Cardiac septum (tissue), 1 donor: ENCODE data around the gene SMIM17. TPM values are rescaled to one million over a fixed set of nuclear protein-coding genes. Genes with fewer than 3 reads are reported as not detected.

Experiments
- DNase-seq: peaks from one replicate; pipeline ENCODE4 v3.0.0-alpha.2; 2020; ENCODE audit warnings: low spot score
- intact Hi-C: fragments of 100-400 bp; cut with DNase I; formaldehyde crosslinking; loops from one replicate; pipeline ENCODE4 v1.14.0; 2022
- long read RNA-seq: library from polyadenylated mRNA; unstranded; transcript quantifications from one replicate; pipeline ENCODE4 v2.0.0, GENCODE V29; 2021
- total RNA-seq: library from RNA; stranded (reverse); fragmentation: NEBNext Ultra II Directional; extraction: Animal tissue kit (Norgen Biotek cat#: 25700); gene quantifications from one replicate; pipeline ENCODE4 v1.2.1, GENCODE V29; 2021
- donor health status: DM: no; HTN: no; CAD: no.

Gene SMIM17
- total RNA-seq, result not detected
- long read RNA-seq, result 0 reads

DNA sequence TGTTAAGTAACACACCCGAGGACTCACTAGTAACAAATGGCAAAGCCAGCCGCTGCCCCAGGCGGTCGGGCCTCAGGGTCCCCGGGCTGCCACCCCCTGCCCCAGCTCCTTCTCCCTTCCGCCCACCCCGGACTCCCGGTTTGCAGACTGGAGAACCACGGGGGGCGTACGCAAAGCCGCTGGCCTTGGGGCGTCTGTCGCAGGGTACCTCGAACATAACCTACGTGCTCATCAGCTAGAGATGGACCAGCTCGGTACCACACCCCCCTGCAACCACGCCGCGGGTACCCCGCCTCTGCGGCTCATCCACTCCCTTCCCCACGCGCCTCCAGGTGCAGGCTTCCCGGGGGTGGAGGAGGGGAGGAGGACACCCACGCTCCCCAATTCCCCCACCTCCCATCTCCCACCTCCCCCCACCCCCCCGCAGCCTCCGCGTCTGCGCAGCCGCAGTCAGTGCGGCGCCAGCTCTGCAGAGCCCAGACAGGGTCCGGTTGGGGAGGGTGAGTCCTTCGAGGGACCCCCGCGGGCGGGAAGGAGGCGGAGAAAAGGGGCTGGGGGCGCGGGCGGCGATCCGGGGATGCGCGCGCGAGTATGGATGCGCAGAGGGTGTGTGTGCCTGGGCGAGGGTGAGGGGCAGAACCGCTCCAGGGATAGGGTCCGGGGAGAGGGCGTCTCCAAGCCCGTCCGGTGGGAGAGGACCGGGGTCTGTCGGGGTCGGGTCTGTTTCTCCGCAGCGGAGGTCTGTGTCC, at the start of gene SMIM17:
TSS of gene SMIM17 (plus strand) at position 449 of the 749 bp plus-strand sequence. CDS start 2,509 bp downstream, outside the sequence.
- intact Hi-C loops, result no loop called here

DNA sequence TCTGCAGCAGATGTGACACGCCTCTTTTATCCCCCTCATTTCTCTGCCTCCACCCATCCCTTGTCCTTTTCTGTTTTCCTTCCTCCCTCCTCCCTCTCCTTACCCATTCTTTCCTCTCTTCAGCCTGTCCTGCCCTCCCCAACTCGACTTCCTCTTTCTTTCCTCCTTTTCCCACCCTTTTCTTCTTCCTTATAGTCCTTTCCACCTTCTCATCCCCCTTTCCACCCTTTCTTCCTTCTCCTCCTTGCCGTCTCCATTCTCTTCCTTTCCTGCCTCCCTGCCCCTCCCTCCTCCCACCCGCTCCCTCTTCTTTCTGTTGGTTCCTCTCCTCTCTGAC, 48.5 kb upstream of the SMIM17 start:
- DNase-seq, result no peak
- intact Hi-C loops, result loop anchor here (2.0 to 10.0 kb wide), 3 partner anchors 28 to 90 kb away; partner anchors contain the start of genes ZFP28, ZNF470 and ZNF471

More for the DNA sequence above, at the start of gene SMIM17:
- no peak for DNase-seq

GRCh38 chr19:56594783-56595547, 48.0 kb upstream of the SMIM17 start, which contains the start of gene ZNF71:
ZNF71 (plus strand) TSS chr19:56595302; CDS start chr19:56601559, 6,257 bp downstream.
- DNase-seq, result peak; percentile 92
- intact Hi-C loops, result loop anchor here (2.0 to 10.0 kb wide), 5 partner anchors 28 to 193 kb away; partner anchors contain the start of genes ZFP28, ZNF470, ZNF471 and ZNF583

DNA sequence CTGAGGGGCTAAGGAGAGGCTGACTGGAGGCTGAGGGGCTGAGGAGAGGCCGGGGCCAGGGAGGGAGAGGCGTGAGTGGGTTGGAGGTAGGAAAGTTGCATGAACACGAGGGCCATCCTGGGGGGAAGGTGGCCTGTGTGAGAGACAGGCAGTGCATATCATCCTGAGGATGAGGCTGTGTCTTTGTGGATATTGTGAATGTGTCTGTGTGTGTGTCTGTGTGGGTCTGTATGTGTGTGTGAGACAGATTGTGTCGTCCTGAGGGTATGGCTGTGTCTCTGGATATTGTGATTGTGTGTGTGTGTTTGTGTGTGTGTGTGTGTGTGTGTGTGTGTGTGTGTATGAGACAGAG, 47.4 kb upstream of the SMIM17 start:
- intact Hi-C loops, result loop anchor here (2.0 to 10.0 kb wide), 5 partner anchors 29 to 193 kb away; partner anchors contain the start of genes ZFP28, ZNF470, ZNF471 and ZNF583
- no peak for DNase-seq

- no peak for DNase-seq
- intact Hi-C loops, result loop anchor here (5.0 to 10.0 kb wide), 3 partner anchors 76 to 194 kb away; partner anchors contain the start of genes ZNF471, ZNF583 and ZNF835
Measured at GRCh38 chr19:56596676-56597075, 46.3 kb upstream of the SMIM17 start.

DNA sequence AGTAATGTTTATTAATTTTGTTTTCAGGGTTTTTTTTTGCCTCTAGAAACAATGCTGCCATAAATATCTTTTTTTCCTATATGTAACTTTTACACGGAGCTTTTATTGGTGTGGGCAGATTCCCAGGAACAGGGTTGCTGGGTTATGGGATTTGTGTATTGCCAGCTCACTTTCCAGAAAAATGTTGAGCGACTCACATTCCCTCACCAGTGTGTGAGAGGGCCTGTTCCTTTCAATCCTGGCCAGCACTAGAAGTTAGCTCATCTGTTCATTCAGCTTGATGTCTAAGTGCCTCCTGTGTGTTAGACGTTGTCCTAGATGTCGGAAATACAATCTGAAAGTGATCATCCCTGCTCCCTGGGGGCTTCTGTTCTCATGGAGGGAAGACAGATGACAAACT, 45.3 kb upstream of the SMIM17 start:
- intact Hi-C loops, result loop anchor here (5.0 to 10.0 kb wide), 3 partner anchors 75 to 195 kb away; partner anchors contain the start of genes ZNF471, ZNF583 and ZNF835
- no peak for DNase-seq

DNA sequence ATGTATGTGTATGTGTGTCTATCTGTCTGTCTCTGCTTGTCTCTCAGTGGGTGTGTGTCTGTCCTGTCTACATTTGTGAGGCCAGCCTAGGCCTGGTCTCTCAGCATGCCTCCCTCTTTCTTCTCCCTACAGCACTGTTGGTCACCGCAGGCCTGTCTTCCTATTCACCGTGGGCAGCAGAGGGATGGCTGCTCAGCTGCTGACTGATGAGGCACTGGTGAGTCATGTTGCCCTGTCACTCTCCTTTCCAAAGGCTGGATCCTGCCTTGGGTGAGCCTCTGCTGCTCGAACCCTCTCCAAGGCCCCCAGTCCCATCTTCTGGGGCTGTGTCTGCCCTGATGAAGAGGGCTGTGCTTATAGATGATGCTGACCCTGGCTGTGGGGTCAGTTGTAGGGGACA, 41.6 kb upstream of the SMIM17 start:
- intact Hi-C loops, result no loop called here
- no peak for DNase-seq

DNA sequence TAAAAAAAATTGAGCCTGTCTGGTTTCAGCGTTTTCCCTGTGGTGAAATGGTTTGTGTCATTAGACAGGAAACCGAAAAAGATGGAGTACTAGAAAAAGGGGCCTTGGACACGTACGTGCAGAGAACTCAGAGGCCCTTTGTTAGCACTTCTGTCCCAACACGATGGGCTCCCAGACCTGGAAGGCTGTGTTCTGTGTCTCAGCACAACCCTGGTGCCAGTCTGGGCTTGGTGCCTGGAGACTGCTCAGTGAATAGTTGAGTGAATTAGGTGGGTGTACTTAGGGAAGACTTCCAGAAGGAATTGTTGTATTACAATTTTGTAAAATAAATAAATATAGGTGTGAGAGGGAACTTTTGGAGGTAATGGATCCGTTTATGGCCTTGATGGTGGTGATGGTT, 39.1 kb upstream of the SMIM17 start:
- DNase-seq, result no peak
- intact Hi-C loops, result no loop called here

DNA sequence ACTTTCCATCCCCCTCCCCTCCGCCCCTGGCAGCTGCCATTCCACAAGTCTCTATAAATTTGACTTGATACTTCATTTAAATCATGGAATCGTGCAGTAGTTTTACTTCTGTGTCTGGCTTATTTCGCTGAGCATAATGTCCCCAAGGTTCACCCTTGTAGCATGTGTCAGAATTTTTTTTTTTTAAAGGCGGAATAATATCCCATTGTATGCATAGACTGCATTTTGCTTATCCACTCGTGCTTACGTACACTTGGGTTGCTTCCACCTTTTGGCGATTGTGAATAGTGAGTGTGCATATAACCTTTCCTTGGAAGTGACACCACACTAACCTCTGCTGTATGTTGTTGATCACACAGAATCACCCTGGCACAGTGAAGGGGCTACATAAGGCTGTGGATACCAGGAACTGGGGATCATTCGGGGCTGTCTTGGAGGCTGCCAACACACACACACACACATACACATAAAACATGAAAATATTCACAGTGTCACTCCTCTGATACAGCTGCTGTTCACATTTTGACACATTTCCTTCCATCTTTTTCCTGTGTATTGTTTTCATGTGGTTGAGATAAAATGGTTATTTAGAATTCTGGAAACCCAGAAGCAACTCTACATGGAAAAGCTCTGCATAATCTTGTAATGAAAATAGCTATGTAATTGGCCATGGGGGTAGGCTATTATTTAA, 34.5 kb upstream of the SMIM17 start:
- DNase-seq, result no peak
- intact Hi-C loops, result no loop called here

DNA sequence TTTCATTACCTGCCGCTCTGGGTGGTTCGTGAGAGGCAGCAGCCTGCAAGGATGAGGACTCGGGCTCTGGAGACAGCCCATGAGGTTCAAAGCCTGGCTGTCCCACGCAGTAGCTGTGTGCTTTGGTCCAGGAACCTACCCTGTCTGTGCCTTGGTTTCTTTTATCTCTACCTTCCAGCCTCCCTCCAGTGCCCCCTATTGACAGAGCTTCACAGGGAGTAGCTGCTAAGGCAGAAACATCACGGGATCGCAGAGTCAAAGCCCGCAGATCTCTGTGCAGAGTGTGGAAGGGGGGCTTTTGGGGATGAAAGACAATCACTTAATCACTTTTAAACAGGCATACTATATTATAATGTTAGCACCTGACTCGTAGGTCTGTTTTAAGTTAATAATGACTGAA, 31.7 kb upstream of the SMIM17 start:
- intact Hi-C loops, result no loop called here
- DNase-seq, result no peak

- DNase-seq, result no peak
- intact Hi-C loops, result no loop called here
Measured at GRCh38 chr19:56612737-56613136, 30.2 kb upstream of the SMIM17 start.

DNA sequence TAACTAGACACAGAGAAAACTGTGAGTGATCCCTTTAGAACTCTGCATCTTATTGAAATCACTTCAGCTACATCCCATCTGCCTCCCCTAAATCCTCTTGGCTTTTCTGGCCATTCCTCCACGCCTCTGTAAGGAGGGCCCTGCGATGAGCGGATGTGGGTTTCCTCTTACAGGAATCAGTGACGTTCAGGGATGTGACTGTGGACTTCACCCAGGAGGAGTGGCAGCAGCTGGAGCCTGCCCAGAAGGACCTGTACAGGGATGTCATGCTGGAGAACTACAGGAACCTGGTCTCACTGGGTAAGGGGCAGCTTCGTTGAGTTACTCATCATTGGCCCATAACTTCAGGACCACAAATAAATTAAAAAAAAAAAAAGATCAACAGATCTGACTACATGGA, 29.3 kb upstream of the SMIM17 start:
- intact Hi-C loops, result no loop called here
- DNase-seq, result no peak

DNA sequence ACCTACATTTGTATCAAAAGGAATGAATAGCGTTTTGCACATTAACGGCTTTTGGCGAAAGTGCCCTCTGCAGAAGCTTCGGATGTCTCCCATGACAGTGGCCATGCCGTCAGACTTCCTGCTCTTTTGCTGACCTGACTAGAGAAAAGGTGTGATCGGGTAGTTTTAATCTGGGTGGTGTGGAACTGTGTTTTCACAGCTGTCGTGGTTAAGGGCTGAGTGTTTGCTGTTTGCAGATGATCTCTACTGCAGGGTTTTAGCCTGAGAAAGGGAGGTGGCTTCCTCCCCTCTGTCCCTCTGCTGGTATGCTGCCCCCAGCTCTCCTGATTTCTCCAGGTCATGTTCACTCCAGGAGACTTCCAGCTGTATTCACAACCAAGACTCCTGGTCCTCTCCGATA, 25.4 kb upstream of the SMIM17 start:
- intact Hi-C loops, result no loop called here
- DNase-seq, result no peak

DNA sequence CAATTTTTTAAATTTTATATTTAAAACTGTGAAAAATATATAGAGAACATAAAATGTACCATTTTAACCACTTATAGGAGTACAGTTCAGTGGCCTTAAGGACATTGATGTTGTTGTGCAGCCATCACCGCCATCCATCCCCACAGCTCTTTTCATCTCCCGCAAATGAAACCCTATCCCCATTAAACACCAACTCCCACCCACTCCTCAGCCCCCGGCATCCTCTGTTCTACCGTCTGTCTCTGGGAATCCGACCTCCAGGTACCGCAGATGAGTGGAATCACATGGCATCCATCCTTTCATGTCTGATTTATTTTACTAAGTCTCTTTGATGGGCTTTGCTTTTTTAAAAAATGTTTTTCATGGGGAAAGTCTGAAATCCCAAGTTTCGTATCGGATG, 23.8 kb upstream of the SMIM17 start:
- DNase-seq, result no peak
- intact Hi-C loops, result no loop called here

GRCh38 chr19:56622374-56622773, 20.6 kb upstream of the SMIM17 start:
- intact Hi-C loops, result no loop called here

GRCh38 chr19:56623006-56623405, 20.0 kb upstream of the SMIM17 start:
- intact Hi-C loops, result no loop called here
- no peak for DNase-seq

More at GRCh38 chr19:56622374-56622773, 20.6 kb upstream of the SMIM17 start:
- no peak for DNase-seq

GRCh38 chr19:56625708-56626107, 17.3 kb upstream of the SMIM17 start:
- intact Hi-C loops, result no loop called here

DNA sequence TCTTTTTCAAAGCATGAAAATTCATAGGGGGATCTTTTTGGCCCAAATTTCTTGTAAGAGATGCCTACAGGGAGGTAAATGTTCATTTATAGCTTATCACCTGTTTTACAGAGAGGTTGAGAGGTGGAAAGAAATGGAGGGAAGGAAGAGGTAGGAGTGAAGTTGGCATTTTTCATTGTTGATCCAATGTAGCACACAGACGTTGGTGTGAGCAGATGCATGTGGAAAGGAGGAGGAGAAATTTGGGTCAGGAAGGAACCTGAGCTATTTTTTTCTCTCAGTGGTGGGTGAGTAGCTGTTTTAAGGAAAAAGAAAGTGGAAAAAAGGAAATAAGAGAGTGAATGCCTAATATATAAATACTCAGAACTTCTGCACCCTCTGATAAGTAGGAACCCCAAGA, 9.9 kb upstream of the SMIM17 start:
- intact Hi-C loops, result no loop called here
- no peak for DNase-seq

More at GRCh38 chr19:56625708-56626107, 17.3 kb upstream of the SMIM17 start:
- no peak for DNase-seq

GRCh38 chr19:56637976-56638555, 4.9 kb upstream of the SMIM17 start:
- DNase-seq, result peak; percentile 89
- intact Hi-C loops, result no loop called here

DNA sequence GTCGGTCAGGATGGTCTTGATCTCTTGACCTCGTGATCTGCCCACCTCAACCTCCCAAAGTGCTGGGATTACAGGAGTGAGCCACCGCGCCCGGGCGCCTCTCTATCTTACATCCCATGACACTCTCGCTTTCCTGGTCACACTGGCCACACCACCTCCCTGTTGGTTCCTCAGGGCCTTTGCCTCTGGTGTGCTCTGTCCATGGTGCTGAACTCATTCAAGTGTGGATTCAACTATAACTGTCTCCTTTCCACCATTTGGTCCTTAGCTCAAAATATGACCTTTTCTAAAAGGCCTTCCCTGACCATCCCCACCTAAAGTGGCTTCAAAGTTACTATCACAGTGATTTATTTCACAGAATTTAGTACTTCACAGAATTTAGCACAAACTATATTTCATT, 3.7 kb upstream of the SMIM17 start:
- intact Hi-C loops, result no loop called here
- no peak for DNase-seq
